Spleen (tissue), 11 donors: ENCODE data around the gene KTI12. TPM values are rescaled to one million over a fixed set of nuclear protein-coding genes. Genes with fewer than 3 reads are reported as not detected.

Experiments used
- DNase-seq: peaks from one replicate; pipeline ENCODE4 v3.0.0-alpha.2; 2020
- H3K27ac ChIP-seq, 8 donors: fragments of 200-600 bp; sonication (generic) in 7 of 8; 1 replicate in 4 of 8; 2 replicates in 4 of 8; pipeline versions ENCODE4 v1.5.0 to v1.8.0; 2016 to 2021; ENCODE audit warnings: inconsistent platforms in 4 of 8, mild to moderate bottlenecking in 4 of 8, moderate library complexity in 1 of 8
- H3K27me3 ChIP-seq, 7 donors: fragments of 200-600 bp; sonication (generic) in 6 of 7; replicated peaks in 1 of 7; 1 replicate in 4 of 7; 2 replicates in 3 of 7; pipeline versions ENCODE4 v1.5.0 to v1.8.0; 2016 to 2021; ENCODE audit warnings: inconsistent platforms in 3 of 7, mild to moderate bottlenecking in 1 of 7
- H3K36me3 ChIP-seq, 6 donors: fragments of 200-600 bp; sonication (generic) in 5 of 6; 1 replicate in 4 of 6; 2 replicates in 2 of 6; pipeline versions ENCODE4 v1.5.0 to v1.8.0; 2016 to 2021; ENCODE audit warnings: inconsistent platforms in 2 of 6
- H3K4me1 ChIP-seq, 6 donors: fragments of 200-600 bp; sonication (generic) in 5 of 6; 1 replicate in 3 of 6; 2 replicates in 3 of 6; pipeline versions ENCODE4 v1.5.0 to v1.8.0; 2016 to 2021; ENCODE audit warnings: inconsistent platforms in 3 of 6
- H3K4me3 ChIP-seq, 8 donors: fragments of 200-600 bp; sonication (generic) in 7 of 8; 1 replicate in 4 of 8; 2 replicates in 4 of 8; pipeline versions ENCODE4 v1.5.0 to v1.8.0; 2016 to 2021; ENCODE audit warnings: inconsistent platforms in 4 of 8, mild to moderate bottlenecking in 4 of 8, moderate library complexity in 2 of 8
- H3K9me3 ChIP-seq, 8 donors: fragments of 200-600 bp; sonication (generic) in 7 of 8; 1 replicate in 4 of 8; 2 replicates in 4 of 8; pipeline versions ENCODE4 v1.5.0 to v1.8.0; 2016 to 2021; ENCODE audit warnings: inconsistent platforms in 4 of 8
- POLR2A ChIP-seq, 3 donors: fragments of 450-650 bp; IDR thresholded peaks; one replicate each; pipeline ENCODE4 v1.5.1; 2017; ENCODE audit warnings: antibody characterized with exemption in 3 of 3, mild to moderate bottlenecking in 1 of 3
- POLR2AphosphoS5 ChIP-seq, 3 donors: sonication (generic); formaldehyde crosslinking; IDR thresholded peaks; one replicate each; pipeline ENCODE4 v1.5.1; 2017; ENCODE audit warnings: antibody characterized with exemption in 3 of 3
- WGBS, 5 donors: extraction: QIAGEN DNeasy Blood & Tissue Kit in 3 of 5; methylation state at CpG; one replicate each; pipeline versions ENCODE4 v1.1.5 to v1.1.7; 2013 to 2018; 5-methylcytosine and 5-hydroxymethylcytosine counted together
- intact Hi-C: fragments of 100-400 bp; cut with DNase I; formaldehyde crosslinking; loops from one replicate; pipeline ENCODE4 v1.15.0; 2023; ENCODE audit warnings: low total_unique reads
- polyA plus RNA-seq, 3 donors: library from polyadenylated mRNA; stranded (reverse); fragments of 200-250 nt; gene quantifications; one replicate each; pipeline ENCODE4 v1.2.1, GENCODE V29; 2013
- total RNA-seq, 7 donors: library from RNA; depleted of rRNA in 3 of 7; stranded (reverse); fragments of >200 nt in 3 of 7; fragmentation: NEBNext Ultra II Directional in 4 of 7; extraction: Animal tissue kit (Norgen Biotek cat#: 25700) in 4 of 7; gene quantifications; one replicate each; pipeline versions ENCODE4 v1.1.0 to v1.2.1, GENCODE V29; 2016 to 2021
- TF ChIP-seq, protein P1 (sequence below), 11 experiments: fragments of 200-600 bp in 7 of 11; fragments of 450-650 bp in 4 of 11; sonication (generic) in 4 of 11; IDR thresholded peaks in 8 of 11; conservative IDR thresholded peaks in 3 of 11; 1 replicate in 7 of 11; 2 replicates in 4 of 11; pipeline versions ENCODE4 v1.4.0 to v1.8.0; 2016 to 2021; ENCODE audit warnings: antibody characterized with exemption in 11 of 11, inconsistent platforms in 4 of 11, mild to moderate bottlenecking in 1 of 11
- donor health status: healthy with polysubstance abuse.
- donor health status: DM: no; HTN: no; CAD: no; lungs with moderate emphysema.
- donor health status: DM: no; HTN: no; CAD: no.
- donor health status: Bipolar disorder and iron deficiency.
- donor health status: healthy.
- donor health status: DM: no; HTN: no; CAD: no.
- donor health status: DM: yes; HTN: yes; CAD: no.

Gene KTI12
- total and polyA plus RNA-seq, 10 donors = 7.4 to 15.7 (median 9.8) TPM

DNA sequence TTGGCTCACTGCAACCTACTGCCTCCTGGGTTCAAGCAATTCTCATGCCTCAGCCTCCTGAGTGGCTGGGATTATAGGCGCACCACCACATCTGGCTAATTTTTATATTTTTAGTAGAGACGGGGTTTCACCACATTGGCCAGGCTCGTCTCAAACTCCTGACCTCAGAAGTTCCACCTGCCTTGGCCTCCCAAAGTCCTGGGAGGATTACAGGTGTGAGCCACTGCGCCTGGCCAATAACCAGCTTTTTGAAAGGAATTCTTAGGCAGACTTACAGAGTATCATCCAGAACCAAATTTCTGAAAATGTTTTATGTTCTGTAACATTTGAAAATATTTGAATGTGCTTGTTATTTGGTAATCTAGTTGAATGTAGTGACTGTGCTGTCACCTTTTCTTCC lies 37.1 kb upstream of the KTI12 start:
- H3K36me3 ChIP-seq = peaks cover 2 to 88% (median 25%) of the 10 kb centered on the region in 6 donors
- TF ChIP-seq, protein P1, sequence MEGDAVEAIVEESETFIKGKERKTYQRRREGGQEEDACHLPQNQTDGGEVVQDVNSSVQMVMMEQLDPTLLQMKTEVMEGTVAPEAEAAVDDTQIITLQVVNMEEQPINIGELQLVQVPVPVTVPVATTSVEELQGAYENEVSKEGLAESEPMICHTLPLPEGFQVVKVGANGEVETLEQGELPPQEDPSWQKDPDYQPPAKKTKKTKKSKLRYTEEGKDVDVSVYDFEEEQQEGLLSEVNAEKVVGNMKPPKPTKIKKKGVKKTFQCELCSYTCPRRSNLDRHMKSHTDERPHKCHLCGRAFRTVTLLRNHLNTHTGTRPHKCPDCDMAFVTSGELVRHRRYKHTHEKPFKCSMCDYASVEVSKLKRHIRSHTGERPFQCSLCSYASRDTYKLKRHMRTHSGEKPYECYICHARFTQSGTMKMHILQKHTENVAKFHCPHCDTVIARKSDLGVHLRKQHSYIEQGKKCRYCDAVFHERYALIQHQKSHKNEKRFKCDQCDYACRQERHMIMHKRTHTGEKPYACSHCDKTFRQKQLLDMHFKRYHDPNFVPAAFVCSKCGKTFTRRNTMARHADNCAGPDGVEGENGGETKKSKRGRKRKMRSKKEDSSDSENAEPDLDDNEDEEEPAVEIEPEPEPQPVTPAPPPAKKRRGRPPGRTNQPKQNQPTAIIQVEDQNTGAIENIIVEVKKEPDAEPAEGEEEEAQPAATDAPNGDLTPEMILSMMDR (IDR thresholded peaks at IDR 0.05 in 8 of 11, conservative IDR thresholded peaks at IDR 0.05 in 3 of 11) = no peak
- TF ChIP-seq POLR2A (IDR thresholded peaks at IDR 0.05) (no peak), POLR2AphosphoS5 (IDR thresholded peaks at IDR 0.05) (no peak)
- no peak overlapping the region for H3K27ac ChIP-seq
- H3K4me3 ChIP-seq = no peak overlapping the region
- H3K27me3 ChIP-seq = no peaks in the 10 kb centered on the region
- 91 to 97% (median 94%) methylated on average over 4 of the region's 4 CpGs for WGBS, 5 donors
- intact Hi-C loops = no loop called here
- no peak for DNase-seq
- H3K4me1 ChIP-seq = peaks cover 0 to 22% (median 5%) of the 10 kb centered on the region in 6 donors
- no peaks in the 10 kb centered on the region for H3K9me3 ChIP-seq

DNA sequence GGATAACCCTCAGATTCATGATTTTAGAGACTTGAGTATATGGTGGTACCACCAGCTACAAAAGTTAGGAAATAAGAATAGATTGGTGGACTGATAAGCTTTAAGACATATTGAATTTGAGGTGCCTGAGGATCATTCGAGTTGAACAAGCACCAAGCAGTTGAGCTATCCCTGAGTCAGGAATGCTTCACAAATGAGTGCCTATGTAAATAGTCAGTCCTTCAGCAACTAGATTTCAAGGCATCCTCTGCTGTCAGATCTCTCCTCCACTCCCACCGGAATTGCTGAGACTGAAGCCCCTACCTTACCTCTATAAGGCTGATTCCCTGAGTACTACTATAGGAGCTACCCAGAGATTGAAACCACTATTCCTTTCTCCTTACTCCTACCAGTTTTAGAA lies 29.6 kb upstream of the KTI12 start:
- Histone ChIP-seq H3K9me3 (no peaks in the 10 kb centered on the region), H3K4me1 (peaks cover 9 to 30% (median 17%) of the 10 kb centered on the region in 6 donors), H3K27ac (no peak overlapping the region), H3K36me3 (peaks cover 2 to 89% (median 62%) of the 10 kb centered on the region in 6 donors), H3K27me3 (no peaks in the 10 kb centered on the region), H3K4me3 (no peak overlapping the region)
- DNase-seq = no peak
- intact Hi-C loops = no loop called here
- 90 to 98% (median 95%) methylated on average over 2 of the region's 2 CpGs for WGBS, 5 donors
- TF ChIP-seq POLR2AphosphoS5 (IDR thresholded peaks at IDR 0.05) (no peak), POLR2A (IDR thresholded peaks at IDR 0.05) (no peak)
- TF ChIP-seq, protein P1 (IDR thresholded peaks at IDR 0.05 in 8 of 11, conservative IDR thresholded peaks at IDR 0.05 in 3 of 11) = no peak

GRCh38 chr1:52060822-52061221 lies 27.2 kb upstream of the KTI12 start:
- WGBS, 5 donors = 97 to 98% (median 98%) methylated on average over 4 of the region's 4 CpGs
- Histone ChIP-seq H3K4me1 (peaks cover 24 to 50% (median 33%) of the 10 kb centered on the region in 6 donors), H3K36me3 (peaks cover 2 to 66% (median 45%) of the 10 kb centered on the region in 6 donors), H3K4me3 (no peak overlapping the region), H3K27ac (no peak overlapping the region), H3K9me3 (no peaks in the 10 kb centered on the region), H3K27me3 (no peaks in the 10 kb centered on the region)
- DNase-seq = no peak
- TF ChIP-seq POLR2A (IDR thresholded peaks at IDR 0.05) = no peak
- no peak for TF ChIP-seq POLR2AphosphoS5 (IDR thresholded peaks at IDR 0.05)
- TF ChIP-seq, protein P1 (IDR thresholded peaks at IDR 0.05 in 8 of 11, conservative IDR thresholded peaks at IDR 0.05 in 3 of 11) = no peak
- intact Hi-C loops = no loop called here

- intact Hi-C loops = no loop called here
- Histone ChIP-seq H3K27me3 (no peaks in the 10 kb centered on the region), H3K27ac (no peak overlapping the region), H3K4me1 (peaks cover 24 to 54% (median 34%) of the 10 kb centered on the region in 6 donors), H3K4me3 (no peak overlapping the region), H3K36me3 (peaks cover 0 to 56% (median 36%) of the 10 kb centered on the region in 6 donors), H3K9me3 (no peaks in the 10 kb centered on the region)
- TF ChIP-seq POLR2A (IDR thresholded peaks at IDR 0.05) (no peak), POLR2AphosphoS5 (IDR thresholded peaks at IDR 0.05) (no peak)
- TF ChIP-seq, protein P1 (IDR thresholded peaks at IDR 0.05 in 8 of 11, conservative IDR thresholded peaks at IDR 0.05 in 3 of 11) = no peak
- no peak for DNase-seq
- 94 to 98% (median 98%) methylated on average over 1 of the region's 1 CpG for WGBS, 5 donors
Observed at GRCh38 chr1:52059888-52060287, 26.3 kb upstream of the KTI12 start.
